ENCODE results near the gene ARHGEF17. TPM values are rescaled to one million over a fixed set of nuclear protein-coding genes. Genes with fewer than 3 reads are reported as not detected.

Gene ARHGEF17
- total RNA-seq, 6 experiments from 2014 or later = 4.6 to 7.3 (median 5.4) TPM

GRCh38 chr11:73406619-73407018 is 98.5 kb downstream of the ARHGEF17 start:
- ATAC-seq (no peak), DNase-seq (no peak)
- no peak overlapping the region for H3K27ac ChIP-seq
- H3K4me1 ChIP-seq = peaks cover 0 to 3% (median 0%) of the 10 kb centered on the region in 4 donors
- WGBS (ENCODE audit: insufficient coverage, low coverage, low lambda C conversion rate, missing lambda C conversion rate) = 85% methylated on average over 2 of the region's 5 CpGs
- TF ChIP-seq POLR2A (IDR thresholded peaks at IDR 0.05) (no peak), CTCF (IDR thresholded peaks at IDR 0.05) (no peak)
- H3K27me3 ChIP-seq = no peaks in the 10 kb centered on the region
- H3K36me3 ChIP-seq = peaks cover 0 to 7% (median 0%) of the 10 kb centered on the region in 4 donors
- H3K4me3 ChIP-seq = no peak overlapping the region
- no peaks in the 10 kb centered on the region for H3K9me3 ChIP-seq
- intact Hi-C loops (cut with DNase I) = loop anchor here in 1 of 2 donors (10.0 kb wide), 1 partner anchor 248 kb away; no protein-coding TSS in a partner anchor

GRCh38 chr11:73409431-73409830 is 101.4 kb downstream of the ARHGEF17 start:
- Histone ChIP-seq H3K4me3 (no peak overlapping the region), H3K27me3 (no peaks in the 10 kb centered on the region), H3K9me3 (no peaks in the 10 kb centered on the region), H3K27ac (no peak overlapping the region), H3K4me1 (no peaks in the 10 kb centered on the region), H3K36me3 (peaks cover 0 to 7% (median 0%) of the 10 kb centered on the region in 4 donors)
- intact Hi-C loops (cut with DNase I) = loop anchor here in 1 of 2 donors (10.0 kb wide), 1 partner anchor 245 kb away; no protein-coding TSS in a partner anchor
- DNase-seq (no peak), ATAC-seq (no peak)
- TF ChIP-seq CTCF (IDR thresholded peaks at IDR 0.05) (no peak), POLR2A (IDR thresholded peaks at IDR 0.05) (no peak)
- 88% methylated on average over 7 of the region's 8 CpGs for WGBS (ENCODE audit: insufficient coverage, low coverage, low lambda C conversion rate, missing lambda C conversion rate)

- Histone ChIP-seq H3K36me3 (peaks cover 0 to 7% (median 0%) of the 10 kb centered on the region in 4 donors), H3K4me3 (no peak overlapping the region), H3K27me3 (no peaks in the 10 kb centered on the region), H3K9me3 (no peaks in the 10 kb centered on the region), H3K27ac (no peak overlapping the region), H3K4me1 (no peaks in the 10 kb centered on the region)
- ATAC-seq (no peak), DNase-seq (no peak)
- WGBS (ENCODE audit: insufficient coverage, low coverage, low lambda C conversion rate, missing lambda C conversion rate) = no CpG with 5 or more reads among the region's 1 CpG
- TF ChIP-seq CTCF (IDR thresholded peaks at IDR 0.05) (no peak), POLR2A (IDR thresholded peaks at IDR 0.05) (no peak)
- intact Hi-C loops (cut with DNase I) = no loop called here
These were observed 102.6 kb downstream of the ARHGEF17 start for GRCh38 chr11:73410627-73411026.

GRCh38 chr11:73411031-73411430 is 103.0 kb downstream of the ARHGEF17 start:
- Histone ChIP-seq H3K4me3 (no peak overlapping the region), H3K27me3 (no peaks in the 10 kb centered on the region), H3K36me3 (peaks cover 0 to 7% (median 0%) of the 10 kb centered on the region in 4 donors), H3K27ac (no peak overlapping the region), H3K4me1 (no peaks in the 10 kb centered on the region), H3K9me3 (no peaks in the 10 kb centered on the region)
- WGBS (ENCODE audit: insufficient coverage, low coverage, low lambda C conversion rate, missing lambda C conversion rate) = 50% methylated on average over 1 of the region's 2 CpGs
- no peak for TF ChIP-seq CTCF (IDR thresholded peaks at IDR 0.05)
- no peak for TF ChIP-seq POLR2A (IDR thresholded peaks at IDR 0.05)
- intact Hi-C loops (cut with DNase I) = no loop called here
- ATAC-seq = no peak
- no peak for DNase-seq

- WGBS (ENCODE audit: insufficient coverage, low coverage, low lambda C conversion rate, missing lambda C conversion rate) = 94% methylated on average over 3 of the region's 3 CpGs
- intact Hi-C loops (cut with DNase I) = no loop called here
- no peak for TF ChIP-seq POLR2A (IDR thresholded peaks at IDR 0.05)
- TF ChIP-seq CTCF (IDR thresholded peaks at IDR 0.05) = no peak
- Histone ChIP-seq H3K27ac (no peak overlapping the region), H3K4me3 (no peak overlapping the region), H3K27me3 (no peaks in the 10 kb centered on the region), H3K9me3 (no peaks in the 10 kb centered on the region), H3K36me3 (peaks cover 0 to 7% (median 0%) of the 10 kb centered on the region in 4 donors), H3K4me1 (no peaks in the 10 kb centered on the region)
- DNase-seq (no peak), ATAC-seq (no peak)
These were observed 104.2 kb downstream of the ARHGEF17 start for GRCh38 chr11:73412308-73412707.

Data from right lobe of liver (tissue), 6 donors.